K562 (cell line): ENCODE measurements around the gene ENKD1. TPM values are rescaled to one million over a fixed set of nuclear protein-coding genes. Genes with fewer than 3 reads are reported as not detected.

Source experiments
- CREB1 ChIP-seq, 2 experiments: sonication (generic) in 1 of 2; formaldehyde crosslinking in 1 of 2; IDR thresholded peaks; 2 replicates each; pipeline versions ENCODE4 v1.6.1 to v1.8.0; 2012 to 2022; ENCODE audit warnings: inconsistent platforms in 1 of 2, mild to moderate bottlenecking in 1 of 2, missing genetic modification reagents in 1 of 2, moderate library complexity in 1 of 2
- CREM ChIP-seq: IDR thresholded peaks from 2 replicates; pipeline ENCODE4 v1.6.1; 2014; ENCODE audit warnings: antibody characterized with exemption, low read depth
- CTBP1 ChIP-seq: fragments of 450-650 bp; IDR thresholded peaks from 2 replicates; pipeline ENCODE4 v1.6.1; 2016; ENCODE audit warnings: borderline replicate concordance
- EGR1 ChIP-seq: fragments of 450-650 bp; conservative IDR thresholded peaks from 2 replicates; pipeline ENCODE4 v1.6.1; 2017; ENCODE audit warnings: mild to moderate bottlenecking
- HDAC3 ChIP-seq: fragments of 450-650 bp; IDR thresholded peaks from 2 replicates; pipeline ENCODE4 v1.6.1; 2018; ENCODE audit warnings: borderline replicate concordance, mild to moderate bottlenecking, moderate library complexity; ENCODE audit not compliant: partially characterized antibody
- MIER1 ChIP-seq: fragments of 450-650 bp; IDR thresholded peaks from 2 replicates; pipeline ENCODE4 v1.6.1; 2016; ENCODE audit warnings: antibody characterized with exemption, mild to moderate bottlenecking, low read depth
- NCOA1 ChIP-seq: fragments of 450-650 bp; IDR thresholded peaks from 2 replicates; pipeline ENCODE4 v1.6.1; 2016; ENCODE audit warnings: low read depth
- REST ChIP-seq, 2 experiments: fragments of 450-650 bp; formaldehyde crosslinking in 1 of 2; IDR thresholded peaks; 2 replicates each; pipeline versions ENCODE4 v1.4.0 to v1.6.1; 2014 to 2020; ENCODE audit warnings: mild to moderate bottlenecking in 2 of 2, borderline replicate concordance in 1 of 2, low read depth in 1 of 2
- SMARCC2 ChIP-seq: fragments of 450-650 bp; IDR thresholded peaks from 2 replicates; pipeline ENCODE4 v1.6.1; 2017; ENCODE audit warnings: antibody characterized with exemption, moderate library complexity, mild to moderate bottlenecking, low read depth
- ZBTB1 ChIP-seq: sonication (generic); formaldehyde crosslinking; IDR thresholded peaks from 2 replicates; pipeline ENCODE4 v1.8.1; 2023; ENCODE audit warnings: missing genetic modification reagents, low read depth, mild to moderate bottlenecking, borderline replicate concordance
- ZBTB11 ChIP-seq, 3 experiments: fragments of 200-800 bp in 1 of 3; fragments of 250-450 bp in 1 of 3; fragments of 450-650 bp in 1 of 3; sonication (Bioruptor Pico) in 1 of 3; sonication (Bioruptor generic) in 1 of 3; formaldehyde crosslinking in 1 of 3; IDR thresholded peaks; 2 replicates each; pipeline versions ENCODE4 v1.6.1 to v1.8.0; 2016 to 2022; ENCODE audit warnings: mild to moderate bottlenecking in 2 of 3, missing genetic modification characterization in 2 of 3, missing compliant biosample characterization in 1 of 3, moderate library complexity in 1 of 3
- ZNF57 ChIP-seq: fragments of 450-650 bp; formaldehyde crosslinking; IDR thresholded peaks from 2 replicates; pipeline ENCODE4 v1.4.0; 2020; ENCODE audit warnings: mild to moderate bottlenecking, moderate library complexity
- ZNF766 ChIP-seq: fragments of 200-800 bp; sonication (Bioruptor generic); conservative IDR thresholded peaks from 2 replicates; pipeline ENCODE4 v1.6.1; 2016; ENCODE audit warnings: missing genetic modification characterization, missing compliant biosample characterization
- polyA plus RNA-seq, 8 experiments: library from polyadenylated mRNA; depleted of rRNA in 4 of 8; stranded (reverse) in 5 of 8; unstranded in 3 of 8; fragments of >200 nt; fragmentation: Nextera tagmentation in 2 of 8; fragmentation: Illumina TruSeq in 1 of 8; extraction: Ambion mirVana in 2 of 8; extraction: Trizol in 1 of 8; gene quantifications; 2 replicates each; pipeline versions ENCODE4 v1.2.1 to v1.2.3, GENCODE V29; 2011 to 2014; ENCODE audit warnings: inconsistent platforms in 1 of 8, missing spikeins in 1 of 8
- total RNA-seq, 7 experiments: library from RNA; depleted of rRNA in 6 of 7; stranded (reverse); fragments of >200 nt in 6 of 7; fragmentation: Illumina TruSeq in 2 of 7; extraction: Trizol in 2 of 7; gene quantifications; 2 replicates each; pipeline versions ENCODE4 v1.2.1 to v1.2.3, GENCODE V29; 2011 to 2021; ENCODE audit warnings: low replicate concordance in 1 of 7

Gene ENKD1
- total and polyA plus RNA-seq, 9 of the 15 experiments (the other 6 are each of a cell fraction or from before 2014, with no cell fraction given), result 1.1 to 26.9 (median 8.3) TPM

- TF ChIP-seq ZBTB11 (CRISPR knock-in tag; IDR thresholded peaks at IDR 0.05) (peak in 1 of 3 experiments; percentile 82; a peak in 2 of 6 replicates), MIER1 (peak; percentile 67; the same call in 1 of the 2 replicates), ZBTB1 (CRISPR knock-in tag) (no peak), NCOA1 (no peak), EGR1 (no peak), CREM (peak; percentile 31; the same call in 1 of the 2 replicates), ZNF57 (no peak), REST (IDR thresholded peaks at IDR 0.05; ENCODE audit: borderline replicate concordance) (peak; percentile 98), REST (CRISPR knock-in tag; IDR thresholded peaks at IDR 0.05; ENCODE audit: low read depth) (peak; percentile 95), ZNF766 (peak; percentile 89), CREB1 (IDR thresholded peaks at IDR 0.05) (no peak), CREB1 (CRISPR knock-in tag; IDR thresholded peaks at IDR 0.05) (peak; percentile 8; the same call in 1 of the 2 replicates), CTBP1 (peak; percentile 25; the same call in 1 of the 2 replicates), HDAC3 (no peak), SMARCC2 (no peak)
Observed at GRCh38 chr16:67652578-67653127, 13.9 kb downstream of the ENKD1 start (continued).
